Measurements from ENCODE around the gene CDC42EP1. TPM values are rescaled to one million over a fixed set of nuclear protein-coding genes. Genes with fewer than 3 reads are reported as not detected.

The CDC42EP1 gene
- total RNA-seq, 4 donors from 2014 or later, result 11.3 to 24.5 (median 11.7) TPM

DNA sequence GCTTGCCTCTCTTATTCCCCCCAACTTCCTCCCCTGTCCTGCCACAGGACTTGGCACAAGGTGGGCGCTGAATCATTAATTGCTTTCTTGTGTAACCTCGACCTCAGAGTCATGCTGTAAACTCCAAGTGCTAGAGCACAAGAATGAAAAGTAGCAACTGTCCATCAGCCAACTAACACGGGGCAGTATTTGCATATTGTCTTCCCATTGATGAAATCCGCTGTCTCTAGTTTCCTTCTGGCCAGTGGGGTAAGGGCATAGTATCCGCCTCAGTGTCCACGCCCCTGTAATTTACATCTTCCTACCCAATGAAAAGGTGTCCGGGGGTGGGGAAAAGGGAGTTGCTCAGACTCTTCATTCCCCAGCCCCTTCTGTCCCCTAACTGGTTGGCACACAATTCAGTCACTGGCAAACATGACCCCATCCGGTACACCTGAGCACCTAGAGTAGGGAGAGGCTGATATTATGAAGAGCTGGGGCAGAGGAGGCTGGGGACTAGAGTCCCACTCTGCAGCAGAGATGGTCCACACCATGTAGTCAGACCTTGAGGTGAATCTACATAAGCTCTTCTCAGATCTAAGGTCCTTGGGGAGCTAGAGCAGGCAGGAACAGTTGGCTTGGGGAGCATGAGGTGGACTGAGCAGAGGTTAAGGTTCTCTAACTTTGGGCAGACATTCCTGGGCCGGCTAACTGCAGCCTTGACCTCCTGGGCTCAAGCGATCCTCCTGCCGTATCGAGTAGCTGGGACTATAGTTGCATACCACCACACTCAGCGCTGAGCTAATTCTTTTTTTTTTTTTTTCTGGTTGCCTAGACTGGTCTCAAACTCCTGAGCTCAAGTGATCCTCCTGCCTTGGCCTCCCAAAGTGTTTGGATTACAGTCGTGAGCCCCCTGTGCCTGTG, 41.5 kb downstream of the CDC42EP1 start:
- TF ChIP-seq, protein P1, sequence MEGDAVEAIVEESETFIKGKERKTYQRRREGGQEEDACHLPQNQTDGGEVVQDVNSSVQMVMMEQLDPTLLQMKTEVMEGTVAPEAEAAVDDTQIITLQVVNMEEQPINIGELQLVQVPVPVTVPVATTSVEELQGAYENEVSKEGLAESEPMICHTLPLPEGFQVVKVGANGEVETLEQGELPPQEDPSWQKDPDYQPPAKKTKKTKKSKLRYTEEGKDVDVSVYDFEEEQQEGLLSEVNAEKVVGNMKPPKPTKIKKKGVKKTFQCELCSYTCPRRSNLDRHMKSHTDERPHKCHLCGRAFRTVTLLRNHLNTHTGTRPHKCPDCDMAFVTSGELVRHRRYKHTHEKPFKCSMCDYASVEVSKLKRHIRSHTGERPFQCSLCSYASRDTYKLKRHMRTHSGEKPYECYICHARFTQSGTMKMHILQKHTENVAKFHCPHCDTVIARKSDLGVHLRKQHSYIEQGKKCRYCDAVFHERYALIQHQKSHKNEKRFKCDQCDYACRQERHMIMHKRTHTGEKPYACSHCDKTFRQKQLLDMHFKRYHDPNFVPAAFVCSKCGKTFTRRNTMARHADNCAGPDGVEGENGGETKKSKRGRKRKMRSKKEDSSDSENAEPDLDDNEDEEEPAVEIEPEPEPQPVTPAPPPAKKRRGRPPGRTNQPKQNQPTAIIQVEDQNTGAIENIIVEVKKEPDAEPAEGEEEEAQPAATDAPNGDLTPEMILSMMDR (IDR thresholded peaks at IDR 0.05; ENCODE audit: low read depth), result no peak

DNA sequence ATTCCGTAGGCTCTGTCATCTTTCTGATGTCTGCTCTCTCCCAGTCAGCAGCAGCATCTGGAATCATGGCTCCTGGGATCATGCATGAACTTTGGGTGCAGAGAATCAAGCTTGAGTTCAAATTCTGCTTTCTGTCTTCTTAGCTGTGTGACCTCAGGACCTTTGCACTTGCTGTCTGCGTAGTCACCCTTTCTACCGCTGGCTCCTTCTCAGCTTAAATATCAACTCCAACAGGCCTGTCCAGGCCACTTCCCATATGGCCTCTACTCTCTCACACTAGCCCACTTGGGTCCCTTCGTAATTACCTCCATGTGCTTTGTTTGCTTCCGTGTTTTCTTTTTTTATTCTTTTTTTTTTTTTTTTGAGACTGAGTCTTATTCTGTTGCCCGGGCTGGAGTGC, 43.8 kb downstream of the CDC42EP1 start:
- TF ChIP-seq, protein P1 (IDR thresholded peaks at IDR 0.05; ENCODE audit: low read depth), result no peak

GRCh38 chr22:37604875-37605274, 44.6 kb downstream of the CDC42EP1 start:
- TF ChIP-seq, protein P1 (IDR thresholded peaks at IDR 0.05; ENCODE audit: low read depth), result no peak

GRCh38 chr22:37607010-37607934, 47.0 kb downstream of the CDC42EP1 start:
- TF ChIP-seq, protein P1 (IDR thresholded peaks at IDR 0.05; ENCODE audit: low read depth), result no peak

DNA sequence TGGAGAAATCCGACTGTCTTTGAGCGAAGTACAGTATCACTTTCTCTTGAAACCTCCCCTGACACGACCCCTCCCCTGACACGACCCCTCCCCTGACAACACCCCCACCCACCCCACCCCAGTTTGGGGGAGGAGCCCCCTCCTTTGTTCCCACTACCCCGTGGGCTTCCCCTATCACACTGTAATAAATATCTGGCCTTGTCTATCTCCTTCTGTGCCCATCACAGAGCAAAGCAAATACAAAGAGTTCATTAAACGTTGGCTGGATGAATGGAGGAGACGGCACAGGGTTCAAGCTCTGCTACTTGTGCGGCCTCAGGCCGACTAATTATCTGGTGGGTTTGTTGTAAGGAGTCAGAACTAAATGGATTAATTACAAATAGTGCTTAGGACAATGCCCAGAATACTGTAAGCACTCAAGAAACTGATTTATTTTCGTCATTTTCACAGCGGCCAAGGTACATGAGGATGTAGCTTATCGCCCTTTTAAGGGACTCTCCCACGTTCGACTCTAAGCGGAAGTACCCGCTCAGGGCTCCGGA, 47.7 kb downstream of the CDC42EP1 start:
- TF ChIP-seq, protein P1 (IDR thresholded peaks at IDR 0.05; ENCODE audit: low read depth), result no peak

GRCh38 chr22:37608477-37609239, 48.4 kb downstream of the CDC42EP1 start, which contains the start of gene GGA1:
TSS of gene GGA1 (plus strand) at chr22:37608834. CDS start at chr22:37608861, 27 bp downstream.
- TF ChIP-seq, protein P1 (IDR thresholded peaks at IDR 0.05; ENCODE audit: low read depth), result no peak

All from subcutaneous adipose tissue (tissue), 4 donors.